ENCODE results near the gene MYEF2.

GRCh38 chr15:48090115-48090514, 88.0 kb downstream of the MYEF2 start:
- TF ChIP-seq TAF1 (conservative IDR thresholded peaks at IDR 0.05) (no peak), CTCF (IDR thresholded peaks at IDR 0.05; ENCODE audit: low read depth, low read length, missing input control) (no peak)

Data from liver (tissue), 3 donors.